ENCODE measurements around the gene BMPR1A.
"Not testable (repeated sequence)": the region's sequence is repeated elsewhere in the genome, so short reads cannot be mapped to it uniquely, and the experiment has no call there.

Gene BMPR1A

DNA sequence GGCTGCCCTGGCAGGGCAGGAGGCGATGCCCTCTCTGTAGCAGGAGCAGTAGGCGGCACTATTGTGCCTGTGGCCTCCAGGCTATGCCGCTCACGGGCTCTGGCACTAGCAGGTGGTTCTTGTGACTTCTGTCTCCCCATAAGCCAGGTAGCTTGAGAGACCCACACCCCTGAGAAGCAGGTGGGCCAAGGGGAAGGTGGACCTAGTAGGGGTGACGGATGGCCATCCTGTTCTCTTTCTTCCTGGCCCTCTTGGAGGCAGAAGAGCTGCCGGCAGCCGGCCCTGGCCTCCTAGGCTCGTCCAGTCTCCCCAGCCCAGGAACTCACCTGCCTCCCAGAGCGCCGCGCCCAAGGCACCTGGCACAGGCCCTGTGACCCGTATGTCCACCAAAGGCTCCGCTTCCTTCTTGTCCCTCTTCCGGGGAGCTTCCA is 185.6 kb downstream of the BMPR1A start:
- DNase-seq (ENCODE audit: low read depth), result no peak

- no peak for DNase-seq (ENCODE audit: low read depth)
Measured at GRCh38 chr10:86942441-86943315, 186.3 kb downstream of the BMPR1A start.

GRCh38 chr10:86943316-86944030 is 187.1 kb downstream of the BMPR1A start:
- no peak for DNase-seq (ENCODE audit: low read depth)

- no peak for DNase-seq (ENCODE audit: low read depth)
Measured at GRCh38 chr10:86944031-86944419, 187.6 kb downstream of the BMPR1A start.

DNA sequence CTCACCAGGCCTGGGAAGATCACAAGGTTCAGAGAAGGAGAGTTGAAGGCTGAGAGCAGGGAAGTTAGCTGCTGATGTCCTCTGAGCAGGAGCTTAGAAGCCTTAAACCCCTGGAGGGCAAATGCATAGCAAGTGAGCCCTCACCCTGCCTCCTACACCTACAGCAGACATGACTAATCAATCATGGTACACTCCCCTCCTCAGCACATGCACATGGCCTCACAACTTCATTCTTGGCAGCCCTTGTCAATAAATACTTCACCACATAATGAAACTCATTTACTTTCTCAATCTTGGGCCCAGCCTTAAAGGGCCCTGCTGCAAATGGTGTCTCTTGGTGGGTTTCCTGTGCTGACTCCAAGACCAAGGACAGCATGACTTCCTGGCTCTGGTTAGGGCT is 188.1 kb downstream of the BMPR1A start:
- DNase-seq (ENCODE audit: low read depth), result no peak

DNA sequence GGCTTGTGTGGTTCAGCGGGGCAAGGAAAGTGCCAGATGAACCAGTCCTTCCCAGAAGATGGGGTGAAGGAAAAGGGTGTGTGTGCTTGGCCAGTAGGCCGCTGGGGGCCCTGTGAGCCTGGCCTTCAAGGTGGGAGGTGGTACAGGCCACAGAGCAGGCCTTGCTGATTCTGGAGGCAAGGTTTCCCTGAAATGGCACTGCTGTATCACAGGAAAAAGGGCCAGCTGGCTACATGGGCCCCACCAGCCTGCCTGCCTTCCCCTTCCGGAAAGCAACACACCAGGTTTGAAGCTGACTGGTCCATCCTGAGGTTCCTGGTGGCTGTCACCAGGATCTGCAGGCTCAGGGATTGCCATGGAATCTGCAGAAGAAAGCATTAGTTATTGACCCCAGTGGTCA is 188.5 kb downstream of the BMPR1A start:
- DNase-seq (ENCODE audit: low read depth), result no peak

DNA sequence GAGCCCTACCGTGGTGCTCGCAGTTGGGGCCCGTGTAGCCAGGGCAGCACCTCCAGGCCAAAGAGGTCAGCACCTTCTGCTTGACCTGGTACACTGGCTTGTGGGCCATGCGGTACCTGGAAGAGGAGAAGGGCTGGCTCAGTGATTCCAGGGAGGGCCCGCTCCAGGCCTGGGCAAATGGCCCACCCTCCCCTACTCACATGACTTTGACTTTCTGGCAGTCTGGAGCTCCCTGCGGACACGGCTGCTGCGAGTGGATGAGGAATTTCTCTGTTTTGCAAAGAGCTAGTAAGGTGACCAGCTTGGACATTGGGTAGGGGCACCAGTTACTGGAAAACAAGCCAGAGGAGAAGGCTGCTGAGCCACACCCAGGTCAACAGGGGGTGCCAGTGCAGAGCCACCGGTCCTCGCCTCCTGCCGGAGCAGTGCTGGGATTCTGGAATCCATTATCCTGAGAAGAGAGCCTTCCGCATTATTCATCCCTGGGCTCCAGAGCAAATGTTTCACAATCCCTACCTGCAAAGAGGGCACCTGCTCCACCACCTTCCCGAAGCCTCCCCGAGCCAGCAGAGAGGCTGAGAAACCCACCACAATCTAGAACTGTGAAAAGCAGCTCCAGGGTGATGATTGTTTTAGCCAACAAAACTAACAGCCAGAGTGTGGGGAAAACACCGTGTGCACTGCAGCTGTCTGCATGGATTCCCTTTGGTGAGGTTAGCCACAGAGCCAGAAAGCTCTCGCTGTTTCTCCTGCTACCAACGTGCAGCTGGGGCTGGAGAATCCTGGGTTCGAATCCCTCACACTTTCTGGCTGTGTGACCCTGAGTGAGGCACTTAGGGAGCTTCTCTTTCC is 189.2 kb downstream of the BMPR1A start:
- DNase-seq (ENCODE audit: low read depth), result no peak

DNA sequence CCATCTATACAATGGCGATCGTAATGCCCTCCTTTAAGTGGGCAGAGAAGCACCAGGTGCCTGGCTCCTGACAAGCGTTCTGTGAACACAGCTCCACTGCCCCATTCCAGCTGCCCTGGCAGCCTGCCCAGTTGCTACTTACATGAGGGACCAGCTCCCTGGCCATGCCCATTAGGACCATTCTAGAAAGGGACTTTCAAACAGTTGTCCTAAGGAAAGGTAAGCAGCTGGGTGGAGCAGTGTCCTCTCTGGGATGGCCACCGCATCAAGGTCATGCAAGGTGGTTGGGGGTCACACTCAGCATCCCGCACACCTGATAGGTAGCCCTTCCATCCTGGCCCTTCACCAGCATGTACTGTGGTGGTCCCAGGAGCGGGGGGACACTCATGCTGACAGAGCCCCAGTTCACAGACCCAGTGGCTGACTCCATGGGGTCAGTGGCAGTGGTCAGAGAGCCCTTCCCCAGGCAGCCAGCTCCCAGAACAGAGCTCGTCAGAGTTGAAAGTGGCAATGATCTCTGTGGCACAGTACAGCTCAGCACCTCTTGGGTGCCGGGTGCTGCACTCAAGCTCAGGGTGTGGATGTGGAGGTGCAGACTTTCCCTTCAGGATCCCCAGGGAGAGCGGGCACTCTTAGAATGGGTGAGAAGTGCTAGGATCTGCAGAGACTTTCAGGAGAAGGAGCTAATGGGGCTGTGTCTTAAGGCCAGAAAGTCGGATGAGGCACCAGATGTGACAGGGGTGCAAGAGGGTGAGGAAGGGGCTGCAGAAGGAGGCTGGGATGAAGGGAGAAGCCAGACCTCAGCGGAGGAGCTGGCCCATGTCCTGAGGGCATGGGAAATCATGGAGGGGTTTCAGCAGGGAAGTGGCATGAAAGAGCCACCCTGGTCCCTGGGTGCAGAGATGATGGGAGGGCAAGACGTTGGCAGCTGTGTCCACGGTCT is 190.1 kb downstream of the BMPR1A start:
- no peak for DNase-seq (ENCODE audit: low read depth)

- not testable (repeated sequence) for DNase-seq (ENCODE audit: low read depth)
Measured at GRCh38 chr10:86947806-86948205, 191.4 kb downstream of the BMPR1A start.

GRCh38 chr10:86950349-86950748 is 193.9 kb downstream of the BMPR1A start:
- DNase-seq (ENCODE audit: low read depth), result no peak

GRCh38 chr10:86951184-86951761 is 194.9 kb downstream of the BMPR1A start:
- DNase-seq (ENCODE audit: low read depth), result no peak

DNA sequence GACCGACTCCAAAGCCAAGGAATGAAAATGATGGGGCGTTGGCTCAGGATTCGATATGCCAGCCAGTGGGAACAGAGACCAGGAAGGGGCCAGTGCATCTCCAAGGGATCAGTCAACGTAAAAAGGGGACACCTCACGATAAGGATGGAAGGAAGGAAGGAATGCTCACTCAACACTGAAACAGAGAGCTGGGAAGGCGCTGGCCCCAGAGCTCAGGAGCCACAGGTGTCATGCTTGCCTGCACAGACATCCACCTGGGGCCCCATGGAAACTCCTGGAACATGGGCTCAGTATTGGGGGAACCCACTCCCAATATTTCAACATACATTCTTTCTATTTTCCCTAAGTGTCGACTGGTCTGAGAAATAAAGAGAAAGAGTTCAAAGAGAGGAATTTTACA is 195.7 kb downstream of the BMPR1A start:
- no peak for DNase-seq (ENCODE audit: low read depth)

- DNase-seq (ENCODE audit: low read depth), result not testable (repeated sequence)
Measured at GRCh38 chr10:86952697-86953096, 196.3 kb downstream of the BMPR1A start.

DNA sequence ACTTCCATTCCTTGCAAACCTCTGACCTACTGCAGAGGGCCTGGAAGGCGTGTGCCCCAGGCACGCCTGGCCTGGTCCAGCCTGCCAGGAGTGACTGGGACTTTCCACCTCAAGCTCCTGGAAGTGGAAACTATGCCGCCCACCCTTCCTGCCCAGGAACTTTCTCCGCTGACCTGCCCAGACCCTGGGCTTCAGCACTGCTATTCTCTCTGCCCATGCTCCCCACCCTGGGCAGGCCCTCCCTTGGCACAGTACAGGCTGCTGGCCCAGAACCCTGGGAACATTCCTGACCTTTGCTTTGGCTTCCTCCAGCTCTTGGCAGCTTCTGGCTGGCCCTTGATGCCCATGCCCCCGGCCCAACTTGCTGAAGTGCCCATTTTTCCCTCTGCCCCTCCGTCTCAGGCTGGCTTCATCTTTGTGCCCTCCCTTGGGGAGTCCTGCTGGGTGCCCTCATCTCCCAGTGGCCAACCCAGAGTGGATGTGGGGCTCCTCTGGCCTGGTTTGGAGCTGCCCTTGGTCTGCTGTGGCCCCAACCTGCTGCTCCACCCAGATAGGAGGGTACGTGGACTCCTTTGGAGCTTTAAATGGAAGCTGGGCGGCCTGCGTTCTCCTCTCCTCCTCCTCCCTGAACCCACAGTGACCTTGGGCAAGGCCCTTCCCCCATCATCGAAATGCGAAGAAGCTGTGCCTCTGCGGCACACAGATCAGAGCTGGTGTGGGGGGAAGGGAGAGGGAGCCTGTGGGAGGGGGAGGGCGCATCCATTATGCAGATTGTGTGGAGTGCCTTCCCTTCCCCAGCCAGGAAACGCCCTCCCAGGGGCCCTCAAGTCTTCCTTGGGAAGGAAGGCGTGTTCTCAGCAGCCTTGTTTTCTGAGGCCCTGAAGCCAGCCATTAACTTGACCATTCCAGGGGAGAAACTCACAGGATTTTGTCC is 197.6 kb downstream of the BMPR1A start:
- DNase-seq (ENCODE audit: low read depth), result no peak

DNA sequence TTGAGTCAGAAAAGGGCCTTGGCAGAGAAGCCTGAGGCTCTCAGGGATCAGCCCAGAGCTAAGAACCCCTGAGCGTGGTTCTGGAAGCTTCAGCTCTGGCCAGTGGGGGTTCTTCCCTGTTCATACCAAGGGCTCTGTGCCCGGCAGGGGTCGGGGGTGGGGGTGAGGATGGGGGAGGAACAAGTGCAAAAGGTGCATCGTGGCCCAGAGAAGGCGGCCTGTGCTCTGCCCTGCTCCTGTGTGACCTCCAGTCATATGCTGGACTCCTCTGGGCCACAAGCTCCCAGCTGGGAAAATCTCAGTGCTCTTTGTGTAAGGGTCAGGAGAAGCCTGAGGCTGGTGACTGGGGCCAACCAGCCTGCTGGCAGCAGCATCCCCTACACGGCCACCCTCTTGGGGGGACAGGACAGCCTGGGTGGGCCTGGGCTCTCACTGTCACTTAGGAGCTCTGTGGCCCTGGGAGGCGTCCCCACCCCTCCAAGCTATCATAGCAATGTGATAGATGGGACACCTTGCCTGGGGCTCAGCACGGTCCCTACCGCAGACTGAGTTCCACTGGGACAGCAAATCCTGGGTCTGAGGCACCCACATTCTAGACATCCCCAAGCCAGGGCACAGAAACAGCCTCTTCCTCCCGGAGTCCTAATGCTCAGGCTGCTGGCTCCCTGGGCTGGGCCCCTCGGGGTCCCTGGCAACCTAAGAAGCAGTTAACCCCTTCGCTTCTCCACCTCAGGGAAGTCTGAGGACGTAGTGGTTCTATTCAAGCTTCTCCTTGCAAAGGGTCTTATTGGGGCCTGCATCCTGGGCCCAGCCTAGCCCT is 198.5 kb downstream of the BMPR1A start:
- no peak for DNase-seq (ENCODE audit: low read depth)

GRCh38 chr10:86955501-86956194 is 199.2 kb downstream of the BMPR1A start:
- DNase-seq (ENCODE audit: low read depth), result no peak

- DNase-seq (ENCODE audit: low read depth), result no peak
Measured at GRCh38 chr10:86956195-86956847, 199.9 kb downstream of the BMPR1A start.

Data from stimulated activated CD8-positive, alpha-beta memory T cell treated with anti-CD3 and anti-CD28 coated beads, Interleukin-15, amount 100 ng/mL, for 24 hours (primary cell).